Loucy (cell line): Measurements from ENCODE around the gene METTL4.

ENCODE experiments used
- H2AFZ ChIP-seq: fragments of 200-600 bp; sonication (generic); 2 replicates; pipeline ENCODE4 v1.6.0; 2016; ENCODE audit warnings: antibody characterized with exemption, mild to moderate bottlenecking, low read length, moderate library complexity
- H3F3A ChIP-seq: fragments of 200-600 bp; 2 replicates; pipeline ENCODE4 v1.6.0; 2016; ENCODE audit warnings: antibody characterized with exemption, low read depth, mild to moderate bottlenecking
- H3K27me3 ChIP-seq: fragments of 200-600 bp; sonication (generic); 2 replicates; pipeline ENCODE4 v1.6.1; 2014; ENCODE audit warnings: low read length, mild to moderate bottlenecking; ENCODE audit not compliant: insufficient read depth, poor library complexity, severe bottlenecking
- H3K36me3 ChIP-seq: fragments of 200-600 bp; sonication (generic); 2 replicates; pipeline ENCODE4 v1.6.1; 2016; ENCODE audit warnings: low read length; ENCODE audit not compliant: insufficient read depth
- H3K4me1 ChIP-seq: fragments of 200-600 bp; sonication (generic); 2 replicates; pipeline ENCODE4 v1.5.1; 2014; ENCODE audit warnings: low read length, mild to moderate bottlenecking; ENCODE audit not compliant: insufficient read depth, poor library complexity, severe bottlenecking
- H3K4me2 ChIP-seq: fragments of 200-600 bp; sonication (generic); 2 replicates; pipeline ENCODE4 v1.6.0; 2014; ENCODE audit warnings: antibody characterized with exemption, low read length, low read depth, mild to moderate bottlenecking; ENCODE audit not compliant: poor library complexity, severe bottlenecking
- H3K4me3 ChIP-seq: fragments of 200-600 bp; sonication (generic); 2 replicates; pipeline ENCODE4 v1.5.1; 2014; ENCODE audit warnings: low read length, mild to moderate bottlenecking, mixed read lengths; ENCODE audit not compliant: poor library complexity, severe bottlenecking
- H3K79me2 ChIP-seq: fragments of 200-600 bp; sonication (generic); 2 replicates; pipeline ENCODE4 v1.6.1; 2014; ENCODE audit warnings: low read length; ENCODE audit not compliant: insufficient read depth
- H3K9ac ChIP-seq: fragments of 200-600 bp; sonication (generic); 2 replicates; pipeline ENCODE4 v1.6.0; 2014; ENCODE audit warnings: mild to moderate bottlenecking, low read depth, low read length, moderate library complexity; ENCODE audit not compliant: poor library complexity, severe bottlenecking
- H3K9me2 ChIP-seq: fragments of 200-600 bp; sonication (generic); replicated peaks from 2 replicates; pipeline ENCODE4 v1.6.1; 2016; ENCODE audit warnings: low read depth, low read length, mixed read lengths
- H3K9me3 ChIP-seq: fragments of 200-600 bp; sonication (generic); 2 replicates; pipeline ENCODE4 v1.6.1; 2014; ENCODE audit warnings: mild to moderate bottlenecking, antibody characterized with exemption, low read length, low read depth; ENCODE audit not compliant: insufficient read depth
- H4K20me1 ChIP-seq: fragments of 200-600 bp; sonication (generic); 2 replicates; pipeline ENCODE4 v1.6.0; 2014; ENCODE audit warnings: antibody characterized with exemption, low read length, mild to moderate bottlenecking; ENCODE audit not compliant: insufficient read depth, poor library complexity, severe bottlenecking
- CTCF ChIP-seq: fragments of 200-600 bp; sonication (generic); conservative IDR thresholded peaks from 2 replicates; pipeline ENCODE4 v1.5.1; 2014; ENCODE audit warnings: mild to moderate bottlenecking, antibody characterized with exemption, low read length
- EZH2phosphoT487 ChIP-seq: fragments of 200-600 bp; IDR thresholded peaks from 2 replicates; pipeline ENCODE4 v1.6.1; 2018; ENCODE audit warnings: antibody characterized with exemption, mild to moderate bottlenecking, moderate library complexity, borderline replicate concordance

The METTL4 gene

DNA sequence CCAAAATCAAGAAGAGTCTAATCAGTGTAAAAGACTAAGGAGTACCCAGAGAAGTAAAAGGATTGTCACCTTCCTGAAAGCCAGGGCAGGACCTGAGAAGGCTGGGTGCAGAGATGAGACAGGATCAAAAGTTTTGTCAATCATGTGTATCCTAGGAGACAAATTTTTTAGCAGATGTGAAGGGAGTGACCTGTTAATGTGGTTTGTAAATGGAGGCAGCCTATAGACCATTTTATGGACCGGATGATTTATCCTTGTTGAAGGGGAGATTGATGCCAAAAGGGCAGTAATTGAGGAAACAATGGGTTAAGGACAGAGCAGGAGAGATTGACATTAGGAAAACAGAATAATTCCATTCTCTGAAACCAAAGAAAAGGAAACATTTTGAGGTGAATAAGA, 865 bp upstream of the METTL4 start:
- H2AFZ ChIP-seq: peak overlapping the region; percentile 98; the same call in 1 of the 2 replicates
- H3K4me1 ChIP-seq: peaks cover 76% of the 10 kb centered on the region
- H3K9me3 ChIP-seq: no peaks in the 10 kb centered on the region
- H4K20me1 ChIP-seq: peaks cover 22% of the 10 kb centered on the region
- no peaks in the 10 kb centered on the region for H3K27me3 ChIP-seq
- H3K9me2 ChIP-seq: no peaks in the 10 kb centered on the region
- H3K9ac ChIP-seq: peak overlapping the region; percentile 94
- H3K4me3 ChIP-seq: peak overlapping the region; percentile 84
- TF ChIP-seq CTCF (no peak), EZH2phosphoT487 (no peak)
- H3K36me3 ChIP-seq: peaks cover 22% of the 10 kb centered on the region
- peaks cover 92% of the 10 kb centered on the region for H3K79me2 ChIP-seq
- H3F3A ChIP-seq: peaks cover 5% of the 10 kb centered on the region; the same call in 1 of the 2 replicates
- peak overlapping the region; percentile 84 for H3K4me2 ChIP-seq

- H3K36me3 ChIP-seq: peaks cover 10% of the 10 kb centered on the region
- TF ChIP-seq EZH2phosphoT487: no peak
- 0 out of 2 replicates have a peak, but pooled peaks have one; percentile 16 for TF ChIP-seq CTCF
These were observed 519 bp downstream of the METTL4 start for GRCh38 chr18:2570772-2571199.

DNA sequence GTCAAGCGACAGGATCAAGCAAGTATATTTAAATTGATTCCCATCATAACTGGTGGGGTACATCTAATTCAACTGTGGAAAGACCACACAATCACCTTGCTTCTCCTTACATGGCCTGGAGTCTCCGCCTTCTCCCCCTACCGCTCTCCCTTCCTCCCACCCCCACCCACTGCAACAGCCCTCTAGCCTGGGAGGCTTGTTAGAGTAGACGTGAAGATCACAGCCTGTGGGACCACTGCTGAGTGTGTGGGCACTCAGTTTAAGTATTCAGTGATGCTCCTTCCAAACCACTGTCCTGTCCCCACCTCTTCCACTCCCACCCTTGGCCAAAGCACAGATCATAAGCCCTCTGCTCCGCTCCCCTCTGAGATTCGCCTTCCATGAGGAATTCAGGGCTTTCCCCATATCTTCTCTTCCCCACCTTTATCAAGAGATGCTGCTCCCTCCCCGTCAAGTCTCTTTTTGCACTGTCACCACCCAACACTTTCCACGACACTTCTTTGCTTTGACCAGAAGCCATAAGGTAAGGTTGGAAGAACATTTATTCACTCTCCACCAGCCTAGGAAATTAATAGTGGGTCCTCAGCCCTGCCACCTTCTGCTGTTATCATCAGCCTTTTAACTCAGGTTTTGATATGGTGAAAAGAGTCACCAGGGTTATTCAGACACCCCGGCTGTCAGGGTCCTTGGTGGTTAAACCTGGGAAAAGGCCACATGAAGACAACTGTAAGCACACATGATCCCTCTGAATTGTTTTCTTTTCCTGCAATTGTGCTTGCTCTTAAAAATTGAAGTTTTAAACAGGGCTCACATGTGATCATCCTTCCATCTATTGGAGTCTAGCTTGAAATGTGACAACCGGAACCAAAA, 1.7 kb downstream of the METTL4 start:
- peak overlapping the region; percentile 84 for H3K4me3 ChIP-seq
- H2AFZ ChIP-seq: no peak overlapping the region
- H3F3A ChIP-seq: no peaks in the 10 kb centered on the region
- no peaks in the 10 kb centered on the region for H3K9me2 ChIP-seq
- peak overlapping the region; percentile 94 for H3K9ac ChIP-seq
- no peak for TF ChIP-seq CTCF
- no peak for TF ChIP-seq EZH2phosphoT487
- H3K27me3 ChIP-seq: no peaks in the 10 kb centered on the region
- H3K4me1 ChIP-seq: peaks cover 66% of the 10 kb centered on the region
- peaks cover 66% of the 10 kb centered on the region for H3K79me2 ChIP-seq
- H3K4me2 ChIP-seq: peak overlapping the region; percentile 84
- H3K9me3 ChIP-seq: no peaks in the 10 kb centered on the region
- peaks cover 15% of the 10 kb centered on the region for H4K20me1 ChIP-seq
- H3K36me3 ChIP-seq: no peaks in the 10 kb centered on the region

More at GRCh38 chr18:2570772-2571199, 519 bp downstream of the METTL4 start:
- H4K20me1 ChIP-seq: peaks cover 22% of the 10 kb centered on the region
- peaks cover 78% of the 10 kb centered on the region for H3K79me2 ChIP-seq
- H2AFZ ChIP-seq: peak overlapping the region; percentile 98
- no peaks in the 10 kb centered on the region for H3K9me2 ChIP-seq
- no peaks in the 10 kb centered on the region for H3F3A ChIP-seq
- H3K4me1 ChIP-seq: peaks cover 76% of the 10 kb centered on the region
- no peaks in the 10 kb centered on the region for H3K27me3 ChIP-seq
- H3K9me3 ChIP-seq: no peaks in the 10 kb centered on the region
- H3K4me2 ChIP-seq: peak overlapping the region; percentile 84
- peak overlapping the region; percentile 94 for H3K9ac ChIP-seq
- peak overlapping the region; percentile 84 for H3K4me3 ChIP-seq
